Neural progenitor cell (in vitro differentiated cells): Measurements from ENCODE around the gene TPCN2. TPM values are rescaled to one million over a fixed set of nuclear protein-coding genes. Genes with fewer than 3 reads are reported as not detected.

Source experiments
- DNase-seq: peaks from one replicate; pipeline ENCODE4 v3.0.0-alpha.2; 2016; ENCODE audit warnings: low spot score
- H2AFZ ChIP-seq: fragments of 200-600 bp; sonication (generic); replicated peaks from 2 replicates; pipeline ENCODE4 v1.6.1; 2016; ENCODE audit warnings: antibody characterized with exemption
- H3F3A ChIP-seq: fragments of 200-600 bp; sonication (generic); 2 replicates; pipeline ENCODE4 v1.6.1; 2016; ENCODE audit warnings: antibody characterized with exemption, low read depth
- H3K27ac ChIP-seq: fragments of 200-600 bp; sonication (generic); 2 replicates; pipeline ENCODE4 v1.5.1; 2016; ENCODE audit warnings: mild to moderate bottlenecking
- H3K27me3 ChIP-seq: fragments of 200-600 bp; sonication (generic); 2 replicates; pipeline ENCODE4 v1.6.1; 2016; ENCODE audit warnings: mild to moderate bottlenecking, moderate library complexity
- H3K36me3 ChIP-seq: fragments of 200-600 bp; sonication (generic); 2 replicates; pipeline ENCODE4 v1.5.1; 2016
- H3K4me1 ChIP-seq: fragments of 200-600 bp; sonication (generic); 2 replicates; pipeline ENCODE4 v1.6.1; 2016; ENCODE audit warnings: mixed run types
- H3K4me2 ChIP-seq: fragments of 200-600 bp; sonication (generic); 2 replicates; pipeline ENCODE4 v1.6.1; 2016
- H3K4me3 ChIP-seq: fragments of 200-600 bp; sonication (generic); 2 replicates; pipeline ENCODE4 v1.5.1; 2016
- H3K79me2 ChIP-seq: fragments of 200-600 bp; sonication (generic); 2 replicates; pipeline ENCODE4 v1.6.1; 2016; ENCODE audit warnings: low read depth
- H3K9ac ChIP-seq: fragments of 200-600 bp; sonication (generic); 2 replicates; pipeline ENCODE4 v1.6.1; 2016
- H3K9me3 ChIP-seq: fragments of 200-600 bp; sonication (generic); 2 replicates; pipeline ENCODE4 v1.5.1; 2016; ENCODE audit warnings: low read depth
- H4K20me1 ChIP-seq: fragments of 200-600 bp; sonication (generic); 2 replicates; pipeline ENCODE4 v1.6.1; 2016; ENCODE audit warnings: low read depth
- H3K27ac Mint-ChIP-seq: 3 replicates; pipeline ENCODE4 v1.8.0; 2021; ENCODE audit warnings: mixed read lengths
- H3K27me3 Mint-ChIP-seq: 2 replicates; pipeline ENCODE4 v1.8.0; 2022; ENCODE audit warnings: low read depth, mild to moderate bottlenecking, inconsistent platforms, moderate library complexity, mixed read lengths; ENCODE audit not compliant: insufficient read depth
- H3K36me3 Mint-ChIP-seq: 3 replicates; pipeline ENCODE4 v1.8.0; 2021; ENCODE audit warnings: mixed read lengths
- H3K4me1 Mint-ChIP-seq: 3 replicates; pipeline ENCODE4 v1.8.0; 2021; ENCODE audit warnings: mixed read lengths
- H3K4me3 Mint-ChIP-seq: 3 replicates; pipeline ENCODE4 v1.8.0; 2021; ENCODE audit warnings: mild to moderate bottlenecking, moderate library complexity, mixed read lengths
- H3K9me3 Mint-ChIP-seq: 3 replicates; pipeline ENCODE4 v1.8.0; 2020; ENCODE audit warnings: mixed read lengths
- CTCF ChIP-seq: fragments of 200-600 bp; sonication (generic); IDR thresholded peaks from 2 replicates; pipeline ENCODE4 v1.5.1; 2017; ENCODE audit warnings: antibody characterized with exemption, mild to moderate bottlenecking
- EZH2 ChIP-seq: fragments of 200-600 bp; sonication (generic); IDR thresholded peaks from 2 replicates; pipeline ENCODE4 v1.6.1; 2017; ENCODE audit warnings: antibody characterized with exemption, mild to moderate bottlenecking, moderate library complexity
- EZH2phosphoT487 ChIP-seq: fragments of 200-600 bp; sonication (generic); IDR thresholded peaks from 2 replicates; pipeline ENCODE4 v1.6.1; 2017; ENCODE audit warnings: antibody characterized with exemption
- total RNA-seq: library from RNA; depleted of rRNA; stranded (reverse); fragments of >200 nt; gene quantifications from 2 replicates; pipeline ENCODE4 v1.2.3, GENCODE V29; 2015; ENCODE audit warnings: low replicate concordance

TPCN2 gene
- total RNA-seq, 1 donor from 2014 or later: 7.2 TPM

- no peak overlapping the region for H3K4me2 ChIP-seq
- H2AFZ ChIP-seq: no peak overlapping the region
- no peaks in the 10 kb centered on the region for H4K20me1 ChIP-seq
- no peaks in the 10 kb centered on the region for H3K79me2 ChIP-seq
- no peak overlapping the region for H3K9ac ChIP-seq
- H3F3A ChIP-seq: no peaks in the 10 kb centered on the region
- H3K4me1 Mint-ChIP-seq: peaks cover 17% of the 10 kb centered on the region
- peaks cover 16% of the 10 kb centered on the region for H3K9me3 Mint-ChIP-seq
- no peaks in the 10 kb centered on the region for H3K27me3 ChIP-seq
- no peak overlapping the region for H3K27ac ChIP-seq
- no peak for TF ChIP-seq EZH2phosphoT487
- no peak for TF ChIP-seq CTCF
- TF ChIP-seq EZH2: no peak
- no peak overlapping the region for H3K4me3 ChIP-seq
- H3K27me3 Mint-ChIP-seq: peaks cover 8% of the 10 kb centered on the region
- H3K9me3 ChIP-seq: no peaks in the 10 kb centered on the region
- H3K27ac Mint-ChIP-seq: no peak overlapping the region
- no peaks in the 10 kb centered on the region for H3K36me3 ChIP-seq
- H3K36me3 Mint-ChIP-seq: peaks cover 10% of the 10 kb centered on the region
- H3K4me3 Mint-ChIP-seq: no peak overlapping the region
- no peak for DNase-seq
- peaks cover 6% of the 10 kb centered on the region for H3K4me1 ChIP-seq
Measured at GRCh38 chr11:69134957-69135356, 86.2 kb downstream of the TPCN2 start.

- Histone ChIP-seq H3K9ac (no peak overlapping the region), H3F3A (no peaks in the 10 kb centered on the region), H2AFZ (no peak overlapping the region), H3K79me2 (no peaks in the 10 kb centered on the region), H3K4me1 (peaks cover 6% of the 10 kb centered on the region), H3K9me3 (no peaks in the 10 kb centered on the region), H3K27ac (no peak overlapping the region), H3K36me3 (no peaks in the 10 kb centered on the region), H3K4me3 (no peak overlapping the region), H4K20me1 (no peaks in the 10 kb centered on the region), H3K4me2 (no peak overlapping the region), H3K27me3 (no peaks in the 10 kb centered on the region)
- Mint-ChIP-seq H3K9me3 (peaks cover 16% of the 10 kb centered on the region), H3K4me3 (no peak overlapping the region), H3K27ac (peak overlapping the region; percentile 66), H3K4me1 (peaks cover 15% of the 10 kb centered on the region), H3K36me3 (peaks cover 10% of the 10 kb centered on the region), H3K27me3 (peaks cover 8% of the 10 kb centered on the region)
- TF ChIP-seq EZH2phosphoT487 (no peak), EZH2 (no peak)
- DNase-seq: no peak
Measured at GRCh38 chr11:69135420-69136363, 87.0 kb downstream of the TPCN2 start.

- no peaks in the 10 kb centered on the region for H3K27me3 ChIP-seq
- no peaks in the 10 kb centered on the region for H4K20me1 ChIP-seq
- Mint-ChIP-seq H3K4me3 (no peak overlapping the region), H3K27me3 (peaks cover 8% of the 10 kb centered on the region), H3K27ac (peak overlapping the region; percentile 66), H3K36me3 (peaks cover 10% of the 10 kb centered on the region), H3K9me3 (peaks cover 16% of the 10 kb centered on the region), H3K4me1 (peaks cover 10% of the 10 kb centered on the region)
- no peak overlapping the region for H3K27ac ChIP-seq
- H2AFZ ChIP-seq: no peak overlapping the region
- no peak for DNase-seq
- H3K9me3 ChIP-seq: no peaks in the 10 kb centered on the region
- H3K9ac ChIP-seq: no peak overlapping the region
- no peaks in the 10 kb centered on the region for H3F3A ChIP-seq
- H3K4me1 ChIP-seq: peaks cover 3% of the 10 kb centered on the region
- no peak for TF ChIP-seq CTCF
- no peak for TF ChIP-seq EZH2phosphoT487
- no peak for TF ChIP-seq EZH2
- no peaks in the 10 kb centered on the region for H3K79me2 ChIP-seq
- H3K4me2 ChIP-seq: no peak overlapping the region
- H3K4me3 ChIP-seq: no peak overlapping the region
- H3K36me3 ChIP-seq: no peaks in the 10 kb centered on the region
Measured at GRCh38 chr11:69136471-69136870, 87.7 kb downstream of the TPCN2 start.
